GM13976 (cell line): ENCODE data around the gene DCAKD.

Experiments used
- DNase-seq: peaks from one replicate; pipeline ENCODE4 v3.0.0; 2012; ENCODE audit warnings: low spot score
- CTCF ChIP-seq: IDR thresholded peaks from 2 replicates; pipeline ENCODE4 v1.5.1; 2012; ENCODE audit warnings: borderline replicate concordance, mild to moderate bottlenecking; ENCODE audit not compliant: insufficient read depth; ENCODE audit errors: extremely low read depth, missing control alignments, control extremely low read depth
- in situ Hi-C: fragments of 300-500 bp; cut with MboI; formaldehyde crosslinking; loops from one replicate; pipeline ENCODE4 v1.12.0; 2022; ENCODE audit warnings: low sequenced_read_pairs, mixed read lengths, inconsistent platforms; ENCODE audit not compliant: unreplicated experiment

The DCAKD gene

GRCh38 chr17:44978807-44979206 lies 72.6 kb downstream of the DCAKD start:
- in situ Hi-C loops, result no loop called here
- no peak for TF ChIP-seq CTCF

GRCh38 chr17:44977814-44978550 lies 73.5 kb downstream of the DCAKD start:
- no peak for TF ChIP-seq CTCF
- no peak for DNase-seq
- in situ Hi-C loops, result no loop called here

More at GRCh38 chr17:44978807-44979206, 72.6 kb downstream of the DCAKD start:
- DNase-seq, result no peak

GRCh38 chr17:44977065-44977464 lies 74.4 kb downstream of the DCAKD start:
- no peak for DNase-seq
- TF ChIP-seq CTCF, result no peak
- in situ Hi-C loops, result no loop called here

GRCh38 chr17:44976206-44976605 lies 75.2 kb downstream of the DCAKD start:
- DNase-seq, result no peak
- no peak for TF ChIP-seq CTCF
- in situ Hi-C loops, result no loop called here
